GM12878 (cell line): ENCODE measurements around the gene KRT6B.

Experiments
- BRCA1 ChIP-seq: IDR thresholded peaks from 2 replicates; pipeline ENCODE4 v1.6.1; 2011; ENCODE audit warnings: low read depth, low read length, improper control_type of control experiment
- CTCF ChIP-seq, 3 experiments: IDR thresholded peaks in 2 of 3; conservative IDR thresholded peaks in 1 of 3; 2 replicates each; pipeline ENCODE4 v1.5.1; 2011; ENCODE audit warnings: low read depth in 3 of 3, low read length in 3 of 3, mild to moderate bottlenecking in 3 of 3, control low read depth in 2 of 3, moderate library complexity in 2 of 3, inconsistent platforms in 1 of 3, mixed read lengths in 1 of 3; ENCODE audit not compliant: control insufficient read depth in 2 of 3, insufficient read depth in 1 of 3; ENCODE audit errors: extremely low read depth in 1 of 3
- ESRRA ChIP-seq: IDR thresholded peaks from 2 replicates; pipeline ENCODE4 v1.6.1; 2012; ENCODE audit warnings: mild to moderate bottlenecking, low read length, improper control_type of control experiment
- MYC ChIP-seq: IDR thresholded peaks from 2 replicates; pipeline ENCODE4 v1.6.1; 2011; ENCODE audit warnings: mild to moderate bottlenecking, low read length, moderate library complexity, inconsistent platforms; ENCODE audit not compliant: insufficient read depth, insufficient replicate concordance, insufficient read length, severe bottlenecking
- NRF1 ChIP-seq: conservative IDR thresholded peaks from 2 replicates; pipeline ENCODE4 v1.6.1; 2011; ENCODE audit warnings: mild to moderate bottlenecking, low read depth, low read length, improper control_type of control experiment
- POLR2A ChIP-seq: IDR thresholded peaks from 2 replicates; pipeline ENCODE4 v1.6.1; 2011; ENCODE audit warnings: low read depth, mild to moderate bottlenecking, low read length
- POLR2AphosphoS5 ChIP-seq: IDR thresholded peaks from 2 replicates; pipeline ENCODE4 v1.6.1; 2011; ENCODE audit warnings: mild to moderate bottlenecking, low read length, inconsistent platforms
- SP1 ChIP-seq: IDR thresholded peaks from one replicate; pipeline ENCODE4 v1.6.1; 2011; ENCODE audit warnings: low read depth, low read length
- ZSCAN29 ChIP-seq: fragments of 450-650 bp; IDR thresholded peaks from 2 replicates; pipeline ENCODE4 v1.6.1; 2017; ENCODE audit warnings: mild to moderate bottlenecking, moderate library complexity

GRCh38 chr12:52432559-52433207 is 19.3 kb downstream of the KRT6B start:
- TF ChIP-seq NRF1 (no peak), BRCA1 (no peak), MYC (no peak), POLR2A (no peak), POLR2AphosphoS5 (no peak), ZSCAN29 (no peak), ESRRA (no peak), CTCF (IDR thresholded peaks at IDR 0.05 in 2 of 3, conservative IDR thresholded peaks at IDR 0.05 in 1 of 3; ENCODE audit: control insufficient read depth in 2 of 3, extremely low read depth in 1 of 3, insufficient read depth in 1 of 3, low read depth in 3 of 3, low read length in 3 of 3) (no peak), SP1 (no peak)
